ENCODE measurements around the gene SLC49A4.

Gene SLC49A4

GRCh38 chr3:122770521-122771202 lies 24.2 kb upstream of the SLC49A4 start:
- Histone ChIP-seq H3K4me1 (ENCODE audit: insufficient read depth, low read length) (no peaks in the 10 kb centered on the region), H3K9ac (ENCODE audit: low read depth, low read length) (no peak overlapping the region)

GRCh38 chr3:122772827-122773226 lies 22.0 kb upstream of the SLC49A4 start:
- no peak overlapping the region for H3K9ac ChIP-seq (ENCODE audit: low read depth, low read length)
- H3K27me3 ChIP-seq (ENCODE audit: insufficient read depth, low read length) = no peaks in the 10 kb centered on the region
- no peak overlapping the region for H3K27ac ChIP-seq (ENCODE audit: low read length)
- no peak overlapping the region for H3K4me3 ChIP-seq (ENCODE audit: low read length)
- peaks cover 8% of the 10 kb centered on the region; the same call in 1 of the 2 replicates for H3K4me1 ChIP-seq (ENCODE audit: insufficient read depth, low read length)
- no peaks in the 10 kb centered on the region for H3K9me3 ChIP-seq (ENCODE audit: insufficient read depth, low read depth, low read length)
- H3K36me3 ChIP-seq (ENCODE audit: insufficient read depth, low read depth, low read length) = no peaks in the 10 kb centered on the region

More at GRCh38 chr3:122770521-122771202, 24.2 kb upstream of the SLC49A4 start:
- H3K27ac ChIP-seq (ENCODE audit: low read length) = no peak overlapping the region
- H3K27me3 ChIP-seq (ENCODE audit: insufficient read depth, low read length) = no peaks in the 10 kb centered on the region
- H3K4me3 ChIP-seq (ENCODE audit: low read length) = no peak overlapping the region
- no peaks in the 10 kb centered on the region for H3K9me3 ChIP-seq (ENCODE audit: insufficient read depth, low read depth, low read length)
- no peaks in the 10 kb centered on the region for H3K36me3 ChIP-seq (ENCODE audit: insufficient read depth, low read depth, low read length)

- H3K4me3 ChIP-seq (ENCODE audit: low read length) = no peak overlapping the region
- no peak overlapping the region for H3K27ac ChIP-seq (ENCODE audit: low read length)
- no peaks in the 10 kb centered on the region for H3K36me3 ChIP-seq (ENCODE audit: insufficient read depth, low read depth, low read length)
- no peaks in the 10 kb centered on the region for H3K9me3 ChIP-seq (ENCODE audit: insufficient read depth, low read depth, low read length)
- H3K9ac ChIP-seq (ENCODE audit: low read depth, low read length) = no peak overlapping the region
- H3K27me3 ChIP-seq (ENCODE audit: insufficient read depth, low read length) = no peaks in the 10 kb centered on the region
- peaks cover 9% of the 10 kb centered on the region; the same call in 1 of the 2 replicates for H3K4me1 ChIP-seq (ENCODE audit: insufficient read depth, low read length)
Measured at GRCh38 chr3:122773944-122774509, 20.8 kb upstream of the SLC49A4 start.

DNA sequence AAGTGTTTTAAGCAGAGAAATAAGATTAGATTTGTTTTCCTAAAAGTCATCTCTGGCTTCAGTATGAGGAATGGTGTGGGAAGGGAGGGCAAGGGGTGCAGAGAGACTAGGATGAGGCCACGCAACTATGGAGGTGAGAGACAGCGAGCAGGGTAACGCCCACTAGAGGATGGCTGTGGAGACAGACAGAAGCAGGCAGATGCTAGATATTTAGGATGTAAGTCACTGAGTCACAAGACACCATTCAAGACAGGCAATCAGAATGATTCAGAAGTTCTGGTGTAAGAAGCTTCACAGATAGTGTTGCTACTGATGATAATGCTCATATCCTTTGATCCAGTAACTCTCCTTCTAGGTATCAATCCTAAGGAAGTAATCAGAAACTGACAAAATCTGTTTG lies 20.3 kb upstream of the SLC49A4 start:
- H3K9ac ChIP-seq (ENCODE audit: low read depth, low read length) = no peak overlapping the region
- no peak overlapping the region for H3K4me3 ChIP-seq (ENCODE audit: low read length)
- H3K4me1 ChIP-seq (ENCODE audit: insufficient read depth, low read length) = peaks cover 9% of the 10 kb centered on the region; the same call in 1 of the 2 replicates
- no peaks in the 10 kb centered on the region for H3K36me3 ChIP-seq (ENCODE audit: insufficient read depth, low read depth, low read length)
- H3K27ac ChIP-seq (ENCODE audit: low read length) = no peak overlapping the region
- no peaks in the 10 kb centered on the region for H3K9me3 ChIP-seq (ENCODE audit: insufficient read depth, low read depth, low read length)
- no peaks in the 10 kb centered on the region for H3K27me3 ChIP-seq (ENCODE audit: insufficient read depth, low read length)

DNA sequence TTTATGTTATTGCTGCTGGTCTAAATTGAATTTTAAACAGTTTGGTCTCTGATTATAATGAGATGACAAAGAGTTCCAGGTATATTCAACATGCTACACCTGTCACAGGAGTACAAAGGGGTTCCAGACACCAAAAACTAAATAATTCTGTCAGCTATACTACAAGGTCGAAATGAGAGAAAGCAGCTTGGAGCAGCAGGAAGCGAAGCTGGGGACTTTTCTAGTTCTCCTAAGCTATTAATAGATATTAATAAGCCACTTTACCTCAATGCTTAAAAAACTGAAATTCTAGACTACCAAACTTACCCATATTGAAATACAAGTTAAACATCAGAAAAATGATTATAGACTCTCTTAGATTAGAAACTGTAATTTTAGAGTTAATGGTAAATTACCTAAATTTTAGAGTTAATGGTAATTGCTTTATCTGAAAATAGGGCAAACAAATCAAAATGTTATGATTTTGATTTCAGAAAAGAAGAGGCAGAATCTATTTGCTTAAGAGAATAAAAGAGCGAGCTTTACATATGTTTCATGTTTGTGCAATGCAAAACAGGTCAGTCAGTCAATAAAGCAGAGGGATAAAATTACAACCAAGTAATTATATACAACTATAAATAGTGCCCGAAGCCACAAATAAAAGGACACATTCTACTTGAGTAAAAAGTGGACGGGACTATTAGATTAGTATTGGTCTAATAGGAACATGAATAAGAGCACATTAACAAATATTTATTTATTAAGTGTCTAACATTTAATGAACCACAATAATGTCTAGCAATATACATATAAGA lies 18.0 kb upstream of the SLC49A4 start:
- peaks cover 6% of the 10 kb centered on the region for H3K9me3 ChIP-seq (ENCODE audit: insufficient read depth, low read depth, low read length)
- H3K27ac ChIP-seq (ENCODE audit: low read length) = no peak overlapping the region
- peaks cover 9% of the 10 kb centered on the region; the same call in 1 of the 2 replicates for H3K4me1 ChIP-seq (ENCODE audit: insufficient read depth, low read length)
- H3K36me3 ChIP-seq (ENCODE audit: insufficient read depth, low read depth, low read length) = no peaks in the 10 kb centered on the region
- H3K27me3 ChIP-seq (ENCODE audit: insufficient read depth, low read length) = no peaks in the 10 kb centered on the region
- no peak overlapping the region for H3K9ac ChIP-seq (ENCODE audit: low read depth, low read length)
- H3K4me3 ChIP-seq (ENCODE audit: low read length) = 0 out of 2 replicates have a peak overlapping the region, but pooled peaks have one; percentile 9

DNA sequence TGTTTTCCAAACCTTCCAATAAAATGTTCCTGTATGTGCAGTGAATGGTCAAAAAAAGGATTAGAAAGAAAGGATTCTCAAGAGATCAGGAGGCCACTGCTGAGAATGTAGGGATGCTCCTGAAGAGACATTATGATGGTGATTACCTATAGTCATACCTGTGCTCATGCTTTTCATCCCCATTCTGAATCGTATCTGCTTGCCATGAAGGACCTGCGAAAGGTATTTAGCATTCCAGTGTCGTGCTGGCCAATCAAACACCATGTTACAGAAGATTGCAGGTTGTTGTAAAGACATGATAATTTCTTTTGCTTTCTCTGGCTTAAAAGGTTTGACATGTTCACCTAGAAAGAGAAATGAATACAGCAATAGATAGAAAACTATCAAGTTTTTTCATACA lies 17.3 kb upstream of the SLC49A4 start:
- no peaks in the 10 kb centered on the region for H3K27me3 ChIP-seq (ENCODE audit: insufficient read depth, low read length)
- no peak overlapping the region for H3K27ac ChIP-seq (ENCODE audit: low read length)
- 0 out of 2 replicates have a peak overlapping the region, but pooled peaks have one; percentile 9 for H3K4me3 ChIP-seq (ENCODE audit: low read length)
- no peaks in the 10 kb centered on the region for H3K36me3 ChIP-seq (ENCODE audit: insufficient read depth, low read depth, low read length)
- H3K9ac ChIP-seq (ENCODE audit: low read depth, low read length) = no peak overlapping the region
- peaks cover 9% of the 10 kb centered on the region; the same call in 1 of the 2 replicates for H3K4me1 ChIP-seq (ENCODE audit: insufficient read depth, low read length)
- H3K9me3 ChIP-seq (ENCODE audit: insufficient read depth, low read depth, low read length) = peaks cover 6% of the 10 kb centered on the region

DNA sequence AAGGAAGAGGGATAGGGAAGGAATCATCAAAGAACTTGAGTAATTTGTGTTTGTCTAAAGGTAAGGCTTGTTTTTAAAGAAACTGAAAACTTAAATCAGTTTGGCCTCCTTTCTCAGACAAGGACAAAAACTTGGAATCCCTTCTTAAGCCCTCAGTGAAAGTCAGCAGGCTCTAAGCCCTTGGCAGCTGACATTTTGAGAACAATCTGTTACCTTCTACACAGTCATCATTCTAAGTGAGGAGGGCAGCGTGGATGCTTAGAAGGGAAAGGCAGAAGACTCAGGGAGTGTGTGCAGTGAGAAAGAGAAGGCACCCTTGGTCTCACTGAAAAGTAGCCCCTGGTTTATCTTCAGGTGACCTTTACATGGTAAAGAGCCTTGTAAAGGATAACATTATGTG lies 12.1 kb upstream of the SLC49A4 start:
- H3K27me3 ChIP-seq (ENCODE audit: insufficient read depth, low read length) = no peaks in the 10 kb centered on the region
- H3K9ac ChIP-seq (ENCODE audit: low read depth, low read length) = no peak overlapping the region
- H3K36me3 ChIP-seq (ENCODE audit: insufficient read depth, low read depth, low read length) = no peaks in the 10 kb centered on the region
- no peak overlapping the region for H3K27ac ChIP-seq (ENCODE audit: low read length)
- H3K4me1 ChIP-seq (ENCODE audit: insufficient read depth, low read length) = peaks cover 1% of the 10 kb centered on the region; the same call in 1 of the 2 replicates
- no peak overlapping the region for H3K4me3 ChIP-seq (ENCODE audit: low read length)
- peaks cover 6% of the 10 kb centered on the region for H3K9me3 ChIP-seq (ENCODE audit: insufficient read depth, low read depth, low read length)

DNA sequence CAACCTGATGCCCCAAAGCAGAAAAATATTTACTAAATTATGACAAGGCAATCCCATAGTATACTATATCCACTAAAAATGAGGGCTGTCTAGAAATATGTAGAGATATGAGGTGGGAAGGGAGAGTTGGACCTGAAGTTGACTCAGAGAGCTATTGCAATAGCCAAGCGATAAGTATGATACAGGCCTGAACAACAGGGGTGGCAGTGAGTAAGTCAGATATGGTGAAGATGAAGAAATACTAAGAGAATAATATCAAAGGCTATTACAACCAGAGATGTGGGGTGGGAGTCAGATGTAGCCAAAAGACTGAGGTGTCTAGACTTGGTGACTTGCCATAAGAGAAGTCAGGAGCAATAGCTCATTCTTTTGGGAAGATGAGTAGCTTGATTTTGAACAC lies 10.4 kb upstream of the SLC49A4 start:
- Histone ChIP-seq H3K27me3 (ENCODE audit: insufficient read depth, low read length) (no peaks in the 10 kb centered on the region), H3K27ac (ENCODE audit: low read length) (no peak overlapping the region), H3K9ac (ENCODE audit: low read depth, low read length) (no peak overlapping the region), H3K4me3 (ENCODE audit: low read length) (no peak overlapping the region), H3K9me3 (ENCODE audit: insufficient read depth, low read depth, low read length) (peaks cover 6% of the 10 kb centered on the region), H3K36me3 (ENCODE audit: insufficient read depth, low read depth, low read length) (no peaks in the 10 kb centered on the region), H3K4me1 (ENCODE audit: insufficient read depth, low read length) (no peaks in the 10 kb centered on the region)

GRCh38 chr3:122785231-122785630 lies 9.6 kb upstream of the SLC49A4 start:
- Histone ChIP-seq H3K27me3 (ENCODE audit: insufficient read depth, low read length) (no peaks in the 10 kb centered on the region), H3K4me1 (ENCODE audit: insufficient read depth, low read length) (no peaks in the 10 kb centered on the region), H3K27ac (ENCODE audit: low read length) (no peak overlapping the region), H3K9me3 (ENCODE audit: insufficient read depth, low read depth, low read length) (peaks cover 6% of the 10 kb centered on the region), H3K9ac (ENCODE audit: low read depth, low read length) (no peak overlapping the region), H3K4me3 (ENCODE audit: low read length) (no peak overlapping the region), H3K36me3 (ENCODE audit: insufficient read depth, low read depth, low read length) (no peaks in the 10 kb centered on the region)

- Histone ChIP-seq H3K36me3 (ENCODE audit: insufficient read depth, low read depth, low read length) (no peaks in the 10 kb centered on the region), H3K4me3 (ENCODE audit: low read length) (no peak overlapping the region), H3K27ac (ENCODE audit: low read length) (no peak overlapping the region), H3K9me3 (ENCODE audit: insufficient read depth, low read depth, low read length) (peaks cover 6% of the 10 kb centered on the region), H3K9ac (ENCODE audit: low read depth, low read length) (no peak overlapping the region), H3K27me3 (ENCODE audit: insufficient read depth, low read length) (no peaks in the 10 kb centered on the region), H3K4me1 (ENCODE audit: insufficient read depth, low read length) (no peaks in the 10 kb centered on the region)
Measured at GRCh38 chr3:122786066-122786465, 8.8 kb upstream of the SLC49A4 start.

- Histone ChIP-seq H3K27me3 (ENCODE audit: insufficient read depth, low read length) (no peaks in the 10 kb centered on the region), H3K36me3 (ENCODE audit: insufficient read depth, low read depth, low read length) (no peaks in the 10 kb centered on the region), H3K4me1 (ENCODE audit: insufficient read depth, low read length) (no peaks in the 10 kb centered on the region), H3K9ac (ENCODE audit: low read depth, low read length) (no peak overlapping the region), H3K27ac (ENCODE audit: low read length) (no peak overlapping the region), H3K4me3 (ENCODE audit: low read length) (no peak overlapping the region), H3K9me3 (ENCODE audit: insufficient read depth, low read depth, low read length) (no peaks in the 10 kb centered on the region)
Measured at GRCh38 chr3:122787872-122788271, 7.0 kb upstream of the SLC49A4 start.
